Measurements from ENCODE around the gene RASGEF1C.

DNA sequence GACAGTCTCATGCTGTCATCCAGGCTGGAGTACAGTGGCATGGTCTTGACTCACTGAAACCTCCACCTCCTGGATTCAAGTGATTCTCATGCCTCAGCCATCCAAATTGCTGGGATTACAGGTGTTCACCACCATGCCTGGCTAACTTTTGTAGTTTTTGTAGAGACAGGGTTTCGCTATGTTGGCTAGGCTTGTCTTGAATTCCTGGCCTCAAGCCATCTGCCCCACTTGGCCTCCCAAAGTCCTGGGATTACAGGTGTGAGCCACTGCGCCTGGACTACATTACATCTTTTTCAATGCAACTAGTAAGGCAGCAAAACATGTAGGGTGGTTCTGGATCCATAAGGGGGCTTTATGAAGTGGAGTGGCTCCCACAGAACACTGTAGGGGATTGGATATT, 29.6 kb upstream of the RASGEF1C start:
- TF ChIP-seq, protein P1, sequence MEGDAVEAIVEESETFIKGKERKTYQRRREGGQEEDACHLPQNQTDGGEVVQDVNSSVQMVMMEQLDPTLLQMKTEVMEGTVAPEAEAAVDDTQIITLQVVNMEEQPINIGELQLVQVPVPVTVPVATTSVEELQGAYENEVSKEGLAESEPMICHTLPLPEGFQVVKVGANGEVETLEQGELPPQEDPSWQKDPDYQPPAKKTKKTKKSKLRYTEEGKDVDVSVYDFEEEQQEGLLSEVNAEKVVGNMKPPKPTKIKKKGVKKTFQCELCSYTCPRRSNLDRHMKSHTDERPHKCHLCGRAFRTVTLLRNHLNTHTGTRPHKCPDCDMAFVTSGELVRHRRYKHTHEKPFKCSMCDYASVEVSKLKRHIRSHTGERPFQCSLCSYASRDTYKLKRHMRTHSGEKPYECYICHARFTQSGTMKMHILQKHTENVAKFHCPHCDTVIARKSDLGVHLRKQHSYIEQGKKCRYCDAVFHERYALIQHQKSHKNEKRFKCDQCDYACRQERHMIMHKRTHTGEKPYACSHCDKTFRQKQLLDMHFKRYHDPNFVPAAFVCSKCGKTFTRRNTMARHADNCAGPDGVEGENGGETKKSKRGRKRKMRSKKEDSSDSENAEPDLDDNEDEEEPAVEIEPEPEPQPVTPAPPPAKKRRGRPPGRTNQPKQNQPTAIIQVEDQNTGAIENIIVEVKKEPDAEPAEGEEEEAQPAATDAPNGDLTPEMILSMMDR (IDR thresholded peaks at IDR 0.05) = no peak
- TF ChIP-seq POLR2AphosphoS5 (IDR thresholded peaks at IDR 0.05) (no peak), POLR2A (IDR thresholded peaks at IDR 0.05) (no peak)
